HG02885 (cell line): ENCODE measurements around the gene SLC9A8.
A peak's percentile ranks its signal among the peaks of the same experiment; 100 is the strongest.

Source experiments
- ATAC-seq: cut with Tn5 transposase; IDR thresholded peaks from one replicate; pipeline ENCODE4 v1.9.1; 2021; ENCODE audit warnings: mild to moderate bottlenecking; ENCODE audit not compliant: unreplicated experiment, poor library complexity

The SLC9A8 gene

DNA sequence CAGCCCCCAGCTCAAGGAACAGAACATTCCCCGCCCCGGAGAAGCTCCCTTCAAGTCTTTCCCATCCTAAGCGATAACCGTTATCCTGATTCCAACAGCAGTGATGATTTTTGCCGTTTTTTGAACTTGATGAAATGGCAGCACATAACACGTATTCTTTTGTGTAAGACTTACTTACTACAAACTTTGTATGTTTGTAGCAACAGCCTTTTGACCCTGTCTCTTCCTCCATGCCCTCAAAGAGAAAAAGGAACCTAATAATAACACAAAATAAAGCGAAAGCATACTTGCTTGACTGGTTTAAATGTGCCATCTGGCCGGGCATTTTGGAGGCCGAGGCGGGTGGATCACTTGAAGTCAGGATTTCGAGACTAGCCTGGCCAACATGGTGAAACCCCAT lies 26.4 kb upstream of the SLC9A8 start:
- no peak for ATAC-seq

GRCh38 chr20:49786668-49787370 lies 25.8 kb upstream of the SLC9A8 start:
- ATAC-seq = no peak

GRCh38 chr20:49787371-49788357 lies 25.0 kb upstream of the SLC9A8 start:
- ATAC-seq = no peak

- no peak for ATAC-seq
These were observed 22.4 kb upstream of the SLC9A8 start for GRCh38 chr20:49790077-49790798.

DNA sequence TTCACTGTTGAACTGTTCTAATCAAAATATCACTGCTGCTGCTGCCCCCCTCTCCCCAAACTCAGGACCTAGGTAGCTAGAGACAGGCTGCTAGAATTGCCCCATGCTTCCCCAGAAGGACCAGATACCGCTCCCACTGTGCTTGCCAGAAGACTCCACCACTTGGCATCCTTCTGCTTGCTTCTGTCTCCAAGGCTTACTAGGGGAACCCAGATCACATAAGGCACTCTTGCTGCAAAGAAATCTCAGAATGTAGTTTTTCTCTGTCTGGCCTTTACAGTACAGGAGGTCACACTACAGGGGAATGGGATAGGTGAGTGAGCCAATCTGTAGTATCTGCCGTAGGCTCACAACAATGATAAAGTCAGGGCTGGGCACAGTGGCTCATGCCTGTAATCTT lies 21.5 kb upstream of the SLC9A8 start:
- no peak for ATAC-seq

DNA sequence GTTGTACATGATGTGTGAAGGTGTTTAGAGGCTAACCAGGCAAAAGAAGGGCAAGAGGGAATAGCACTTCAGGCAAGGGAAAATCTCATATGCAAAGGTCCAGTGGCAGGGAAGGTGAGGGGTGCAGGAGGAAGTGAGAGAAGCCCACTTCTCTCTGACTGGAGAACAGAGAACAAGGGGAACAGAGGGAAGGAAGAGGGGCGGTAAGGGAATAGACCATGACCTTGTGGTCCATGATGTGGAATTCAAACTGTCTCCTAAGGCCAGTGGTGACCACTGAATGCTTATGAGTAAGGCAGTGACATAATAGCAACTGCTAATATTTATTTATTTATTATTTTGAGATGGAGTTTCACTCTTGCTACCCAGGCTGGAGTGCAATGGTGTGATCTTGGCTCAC lies 20.6 kb upstream of the SLC9A8 start:
- no peak for ATAC-seq

DNA sequence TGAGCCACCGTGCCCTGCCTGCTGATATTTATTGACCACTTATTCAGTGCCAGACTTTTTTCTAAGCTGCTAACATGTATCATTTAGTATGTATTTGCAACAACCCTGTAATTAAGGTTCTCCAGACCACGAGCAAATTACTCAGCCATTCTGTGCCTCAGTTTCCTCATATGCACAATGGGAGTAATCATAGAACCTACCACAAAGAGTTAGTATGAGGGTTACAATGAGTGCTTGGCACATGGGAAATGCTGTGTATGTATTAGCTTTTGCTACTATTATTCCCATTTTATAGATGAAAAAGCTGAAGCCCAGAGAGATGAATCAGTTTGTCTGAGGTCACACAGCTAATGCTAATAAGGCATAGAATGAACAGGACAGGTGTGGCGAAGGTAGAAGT lies 20.0 kb upstream of the SLC9A8 start:
- ATAC-seq = no peak

- ATAC-seq = no peak
These were observed 18.1 kb upstream of the SLC9A8 start for GRCh38 chr20:49794336-49795134.

GRCh38 chr20:49795135-49795424 lies 17.5 kb upstream of the SLC9A8 start:
- no peak for ATAC-seq

DNA sequence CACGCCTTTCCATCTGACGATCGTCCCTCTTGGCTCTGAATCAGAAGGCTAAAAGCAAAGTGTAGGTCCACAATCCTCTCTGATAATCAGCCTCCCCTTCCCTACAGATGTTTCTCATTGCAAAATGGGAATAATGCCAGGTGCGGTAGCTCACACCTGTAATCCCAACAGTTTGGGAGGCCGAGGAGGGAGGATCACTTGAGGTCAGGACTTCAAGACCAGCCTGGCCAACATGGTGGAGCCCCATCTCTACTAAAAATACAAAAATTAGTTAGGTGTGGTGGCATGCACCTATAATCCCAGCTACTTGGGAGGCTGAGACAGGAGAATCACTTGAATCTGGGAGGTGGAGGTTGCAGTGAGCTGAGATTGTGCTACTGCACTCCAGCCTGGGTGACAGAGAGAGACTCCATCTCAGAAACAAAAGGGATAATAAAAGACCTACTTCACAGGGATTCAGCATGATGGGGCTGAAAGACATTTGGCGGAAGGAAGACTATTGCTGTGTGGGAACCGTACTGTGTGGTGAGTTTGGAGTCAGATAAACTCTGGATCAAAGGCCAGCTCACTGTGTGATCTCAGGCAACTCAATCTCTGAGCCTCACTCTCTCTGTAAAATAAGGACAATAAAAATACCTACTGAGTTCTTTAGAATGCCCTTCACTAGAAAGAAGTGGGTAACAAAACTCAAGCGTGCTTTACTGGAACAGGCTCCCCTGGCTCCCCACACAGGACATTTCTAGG lies 15.9 kb upstream of the SLC9A8 start:
- ATAC-seq = no peak

DNA sequence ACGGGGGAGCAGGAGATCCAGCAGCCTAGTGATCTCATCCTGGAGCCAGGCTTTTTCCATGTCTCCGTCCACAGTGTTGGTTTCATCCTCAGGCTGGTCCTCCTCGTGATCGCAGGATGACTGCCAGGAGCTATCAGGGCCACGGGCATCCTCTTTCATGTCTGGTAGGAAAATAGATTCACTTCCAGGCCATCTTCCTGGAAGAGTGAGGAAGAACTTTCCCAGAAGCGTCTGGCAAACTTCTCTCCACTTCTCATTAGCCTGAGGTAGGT lies 15.3 kb upstream of the SLC9A8 start:
- no peak for ATAC-seq

DNA sequence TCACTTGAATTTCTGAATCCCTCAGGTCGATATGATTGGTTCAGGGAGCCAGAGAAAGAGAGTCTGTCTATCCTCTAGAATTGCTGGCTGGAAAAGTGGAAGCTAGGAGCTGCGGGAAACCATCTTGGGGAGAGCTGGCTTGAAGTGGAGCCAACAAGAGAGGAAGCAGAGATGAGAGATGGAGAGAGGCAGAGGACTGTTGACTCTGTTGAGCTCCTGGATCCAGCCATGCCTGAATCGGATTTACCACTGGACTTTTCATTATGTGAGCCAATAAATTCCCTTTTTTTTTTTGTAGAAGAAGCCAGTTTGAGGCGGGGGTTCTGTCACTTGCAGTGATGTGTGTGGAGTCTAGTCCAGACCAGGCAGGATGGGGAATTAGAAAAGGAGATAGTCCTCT lies 13.9 kb upstream of the SLC9A8 start:
- ATAC-seq = no peak

GRCh38 chr20:49799698-49800097 lies 12.9 kb upstream of the SLC9A8 start:
- ATAC-seq = no peak

GRCh38 chr20:49803418-49803817 lies 9.2 kb upstream of the SLC9A8 start:
- no peak for ATAC-seq

- no peak for ATAC-seq
These were observed 8.3 kb upstream of the SLC9A8 start for GRCh38 chr20:49804364-49804763.

- peak; percentile 43 for ATAC-seq
These were observed 7.3 kb upstream of the SLC9A8 start for GRCh38 chr20:49805224-49805876.

- no peak for ATAC-seq
These were observed 3.9 kb upstream of the SLC9A8 start for GRCh38 chr20:49808753-49809152.

DNA sequence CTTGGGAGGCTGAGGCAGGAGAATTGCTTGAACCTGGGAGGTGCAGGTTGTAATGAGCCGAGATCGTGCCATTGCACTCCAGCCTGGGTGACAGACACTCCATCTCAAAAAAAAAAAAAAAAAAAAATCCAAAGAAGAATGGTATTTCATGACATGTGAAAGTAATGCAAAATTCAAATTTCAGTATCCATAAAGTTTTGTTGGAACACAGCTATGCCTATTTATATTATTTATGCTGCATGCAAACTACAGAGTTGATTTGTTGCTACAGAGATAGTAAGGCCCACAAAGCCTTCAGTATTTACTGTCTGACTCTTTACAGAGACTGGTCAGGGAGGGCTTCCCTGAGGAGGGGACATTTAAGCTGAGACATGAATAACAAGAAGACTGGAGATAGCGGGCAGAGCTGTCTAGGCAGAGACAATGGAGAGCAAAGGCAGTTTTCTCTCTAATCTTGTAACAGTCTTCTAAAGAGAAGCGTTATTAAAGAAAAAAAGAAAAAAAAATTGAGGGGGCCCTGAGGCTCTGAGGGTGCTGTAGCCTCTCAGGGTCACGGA lies 2.7 kb upstream of the SLC9A8 start:
- no peak for ATAC-seq
